Measurements from ENCODE around the gene STRN3.

Gene STRN3

DNA sequence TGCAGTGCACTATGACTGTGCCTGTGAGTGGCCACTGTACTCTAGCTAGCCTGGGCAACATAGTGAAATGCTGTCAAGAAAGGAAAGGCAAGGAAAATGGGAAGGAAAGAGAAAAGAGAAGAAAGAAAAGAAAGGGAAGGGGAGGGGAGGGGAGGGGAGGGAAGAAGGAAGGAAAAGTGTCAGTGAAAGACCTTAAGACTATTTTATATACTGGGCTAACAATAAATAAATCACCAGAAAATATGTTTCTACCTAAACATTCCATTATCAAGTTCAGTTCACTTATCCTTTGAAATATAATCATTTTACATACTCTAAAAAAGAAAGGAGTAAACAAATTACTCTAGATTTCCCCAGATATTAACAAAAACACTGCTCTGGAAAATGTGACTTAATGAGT is 129.7 kb downstream of the STRN3 start:
- H4K20me1 ChIP-seq (ENCODE audit: insufficient read depth) = no peaks in the 10 kb centered on the region
- H3K27ac ChIP-seq = no peak overlapping the region
- H3K9ac ChIP-seq = no peak overlapping the region
- no peak overlapping the region for H3K4me2 ChIP-seq
- 0 out of 2 replicates have a peak, but pooled peaks cover 3% of the 10 kb centered on the region for H3K36me3 ChIP-seq (ENCODE audit: insufficient read depth)
- no peak overlapping the region for H2AFZ ChIP-seq (ENCODE audit: low read depth)
- no peaks in the 10 kb centered on the region for H3K79me2 ChIP-seq (ENCODE audit: insufficient read depth, low read depth)
- H3K27me3 ChIP-seq (ENCODE audit: insufficient read depth, low read depth) = no peaks in the 10 kb centered on the region
- no peaks in the 10 kb centered on the region for H3K4me1 ChIP-seq (ENCODE audit: low read depth, poor library complexity, severe bottlenecking)
- TF ChIP-seq, protein P1, sequence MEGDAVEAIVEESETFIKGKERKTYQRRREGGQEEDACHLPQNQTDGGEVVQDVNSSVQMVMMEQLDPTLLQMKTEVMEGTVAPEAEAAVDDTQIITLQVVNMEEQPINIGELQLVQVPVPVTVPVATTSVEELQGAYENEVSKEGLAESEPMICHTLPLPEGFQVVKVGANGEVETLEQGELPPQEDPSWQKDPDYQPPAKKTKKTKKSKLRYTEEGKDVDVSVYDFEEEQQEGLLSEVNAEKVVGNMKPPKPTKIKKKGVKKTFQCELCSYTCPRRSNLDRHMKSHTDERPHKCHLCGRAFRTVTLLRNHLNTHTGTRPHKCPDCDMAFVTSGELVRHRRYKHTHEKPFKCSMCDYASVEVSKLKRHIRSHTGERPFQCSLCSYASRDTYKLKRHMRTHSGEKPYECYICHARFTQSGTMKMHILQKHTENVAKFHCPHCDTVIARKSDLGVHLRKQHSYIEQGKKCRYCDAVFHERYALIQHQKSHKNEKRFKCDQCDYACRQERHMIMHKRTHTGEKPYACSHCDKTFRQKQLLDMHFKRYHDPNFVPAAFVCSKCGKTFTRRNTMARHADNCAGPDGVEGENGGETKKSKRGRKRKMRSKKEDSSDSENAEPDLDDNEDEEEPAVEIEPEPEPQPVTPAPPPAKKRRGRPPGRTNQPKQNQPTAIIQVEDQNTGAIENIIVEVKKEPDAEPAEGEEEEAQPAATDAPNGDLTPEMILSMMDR (conservative IDR thresholded peaks at IDR 0.05; ENCODE audit: low read depth, low read length) = no peak
- no peak overlapping the region for H3K4me3 ChIP-seq (IDR thresholded peaks at IDR 0.05; ENCODE audit: insufficient read depth, low read depth, low read length)

DNA sequence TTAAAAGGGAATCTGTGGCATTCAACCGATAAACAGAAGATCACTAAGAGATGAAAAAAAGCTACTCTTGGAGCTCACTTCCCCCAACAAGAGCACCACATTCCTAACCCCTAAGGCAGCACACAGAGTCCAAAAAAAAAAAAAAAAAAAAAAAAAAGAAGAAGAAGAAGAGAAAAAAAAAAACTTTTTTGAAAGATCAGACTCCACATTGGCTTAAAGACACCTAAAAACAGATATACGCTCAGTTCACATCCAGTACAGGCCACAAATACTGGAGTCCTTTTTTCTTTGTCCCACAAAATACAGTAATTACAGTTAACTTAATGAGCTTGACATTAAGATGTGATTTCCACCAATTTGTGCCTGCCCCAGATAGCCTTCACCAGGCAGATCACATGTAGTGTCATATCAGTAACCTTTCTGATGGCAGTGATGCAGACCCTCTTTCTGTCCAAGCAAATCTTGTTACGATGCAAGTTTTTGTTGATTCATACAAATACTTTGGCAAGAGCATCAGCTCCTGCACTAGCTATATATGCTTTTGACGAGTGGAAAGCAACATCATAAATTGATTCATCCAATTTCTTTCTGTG is 131.2 kb downstream of the STRN3 start:
- Histone ChIP-seq H3K4me1 (ENCODE audit: low read depth, poor library complexity, severe bottlenecking) (no peaks in the 10 kb centered on the region), H3K4me3 (IDR thresholded peaks at IDR 0.05; ENCODE audit: insufficient read depth, low read depth, low read length) (no peak overlapping the region), H3K9ac (no peak overlapping the region), H3K36me3 (ENCODE audit: insufficient read depth) (0 out of 2 replicates have a peak, but pooled peaks cover 3% of the 10 kb centered on the region), H3K4me2 (no peak overlapping the region), H4K20me1 (ENCODE audit: insufficient read depth) (no peaks in the 10 kb centered on the region), H3K27me3 (ENCODE audit: insufficient read depth, low read depth) (no peaks in the 10 kb centered on the region), H3K27ac (no peak overlapping the region), H2AFZ (ENCODE audit: low read depth) (no peak overlapping the region), H3K79me2 (ENCODE audit: insufficient read depth, low read depth) (no peaks in the 10 kb centered on the region)
- TF ChIP-seq, protein P1 (conservative IDR thresholded peaks at IDR 0.05; ENCODE audit: low read depth, low read length) = no peak

DNA sequence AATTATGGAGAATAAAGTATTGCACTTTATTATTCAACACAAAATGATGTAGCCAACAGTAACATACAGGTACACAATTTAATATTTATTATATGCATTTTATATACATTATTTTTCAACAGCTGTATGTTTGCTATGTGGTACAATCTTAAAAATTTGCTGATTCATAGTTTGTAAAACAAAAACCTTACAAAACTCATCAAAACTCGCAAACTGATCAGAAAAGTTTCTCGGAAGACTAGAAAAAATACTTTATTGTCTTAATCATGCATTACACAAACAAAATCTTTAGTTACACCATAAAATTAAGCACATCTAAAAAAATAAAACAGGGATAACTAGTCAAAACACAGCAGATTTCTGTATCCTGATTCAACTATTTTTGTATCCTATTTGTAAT is 132.4 kb downstream of the STRN3 start:
- Histone ChIP-seq H3K27me3 (ENCODE audit: insufficient read depth, low read depth) (no peaks in the 10 kb centered on the region), H3K27ac (no peak overlapping the region), H3K36me3 (ENCODE audit: insufficient read depth) (0 out of 2 replicates have a peak, but pooled peaks cover 3% of the 10 kb centered on the region), H3K9ac (no peak overlapping the region), H3K4me2 (no peak overlapping the region), H4K20me1 (ENCODE audit: insufficient read depth) (no peaks in the 10 kb centered on the region), H3K79me2 (ENCODE audit: insufficient read depth, low read depth) (no peaks in the 10 kb centered on the region), H3K4me1 (ENCODE audit: low read depth, poor library complexity, severe bottlenecking) (peaks cover 9% of the 10 kb centered on the region), H2AFZ (ENCODE audit: low read depth) (no peak overlapping the region), H3K4me3 (IDR thresholded peaks at IDR 0.05; ENCODE audit: insufficient read depth, low read depth, low read length) (no peak overlapping the region)
- TF ChIP-seq, protein P1 (conservative IDR thresholded peaks at IDR 0.05; ENCODE audit: low read depth, low read length) = no peak

DNA sequence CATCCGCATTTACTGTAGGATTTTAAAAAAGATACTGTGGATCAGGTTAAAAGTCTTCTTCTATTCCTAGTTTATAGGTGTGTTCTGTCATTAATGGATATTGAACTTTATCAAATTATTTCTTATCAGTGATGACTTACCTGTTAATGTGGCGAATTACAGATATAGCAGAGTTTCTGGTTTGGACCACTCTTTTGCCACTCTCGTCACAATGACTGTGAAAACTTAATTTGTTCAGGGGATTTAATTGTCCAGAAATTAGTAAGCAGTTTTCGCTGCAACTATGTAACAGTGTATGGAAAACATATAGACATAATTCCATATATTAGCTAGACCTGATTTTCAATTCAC is 137.0 kb downstream of the STRN3 start:
- Histone ChIP-seq H3K4me3 (IDR thresholded peaks at IDR 0.05; ENCODE audit: insufficient read depth, low read depth, low read length) (no peak overlapping the region), H4K20me1 (ENCODE audit: insufficient read depth) (no peaks in the 10 kb centered on the region)
- TF ChIP-seq, protein P1 (conservative IDR thresholded peaks at IDR 0.05; ENCODE audit: low read depth, low read length) = no peak

More for the DNA sequence above, 137.0 kb downstream of the STRN3 start:
- Histone ChIP-seq H3K27ac (no peak overlapping the region), H3K27me3 (ENCODE audit: insufficient read depth, low read depth) (no peaks in the 10 kb centered on the region), H2AFZ (ENCODE audit: low read depth) (no peak overlapping the region), H3K4me1 (ENCODE audit: low read depth, poor library complexity, severe bottlenecking) (peaks cover 15% of the 10 kb centered on the region), H3K36me3 (ENCODE audit: insufficient read depth) (0 out of 2 replicates have a peak, but pooled peaks cover 3% of the 10 kb centered on the region), H3K9ac (no peak overlapping the region), H3K79me2 (ENCODE audit: insufficient read depth, low read depth) (no peaks in the 10 kb centered on the region), H3K4me2 (no peak overlapping the region)
